ENCODE measurements around the gene ITGB5. TPM values are rescaled to one million over a fixed set of nuclear protein-coding genes. Genes with fewer than 3 reads are reported as not detected.

ITGB5 gene
- total RNA-seq, 2 donors from 2014 or later: 262 to 329 TPM

GRCh38 chr3:124878561-124879336 is 8.4 kb downstream of the ITGB5 start:
- Histone ChIP-seq H3K9ac (ENCODE audit: extremely low read depth, low read length, poor library complexity, severe bottlenecking) (no peak overlapping the region), H3K4me3 (ENCODE audit: low read length) (no peak overlapping the region), H3K4me1 (ENCODE audit: control insufficient read depth, insufficient read depth, low read length) (peaks cover 13% of the 10 kb centered on the region), H3K9me3 (ENCODE audit: control insufficient read depth, low read length) (no peaks in the 10 kb centered on the region), H3K27ac (ENCODE audit: low read depth, low read length) (no peak overlapping the region), H3K36me3 (ENCODE audit: control insufficient read depth, insufficient read depth, low read length) (peaks cover 45% of the 10 kb centered on the region), H3K27me3 (ENCODE audit: control insufficient read depth, insufficient read depth, low read length, poor library complexity, severe bottlenecking) (no peaks in the 10 kb centered on the region)
- DNase-seq: peak; percentile 39
- 88 to 98% methylated on average over 5 to 6 of the region's 6 CpGs for WGBS, 2 experiments (ENCODE audit: insufficient coverage in 1 of 2, insufficient read length in 1 of 2)
- H3K27ac Mint-ChIP-seq: no peak overlapping the region
- no peaks in the 10 kb centered on the region for H3K9me3 Mint-ChIP-seq
- peaks cover 13% of the 10 kb centered on the region for H3K36me3 Mint-ChIP-seq (ENCODE audit: low read depth)
- H3K4me3 Mint-ChIP-seq: no peak overlapping the region
- H3K4me1 Mint-ChIP-seq: peaks cover 70% of the 10 kb centered on the region
- TF ChIP-seq CTCF (conservative IDR thresholded peaks at IDR 0.05): no peak
- no peaks in the 10 kb centered on the region for H3K27me3 Mint-ChIP-seq (ENCODE audit: insufficient read depth)

GRCh38 chr3:124877674-124878073 is 9.5 kb downstream of the ITGB5 start:
- H3K4me1 ChIP-seq (ENCODE audit: control insufficient read depth, insufficient read depth, low read length): peaks cover 7% of the 10 kb centered on the region
- H3K4me1 Mint-ChIP-seq: peaks cover 67% of the 10 kb centered on the region
- no peak overlapping the region for H3K4me3 ChIP-seq (ENCODE audit: low read length)
- no peaks in the 10 kb centered on the region for H3K9me3 ChIP-seq (ENCODE audit: control insufficient read depth, low read length)
- H3K9ac ChIP-seq (ENCODE audit: extremely low read depth, low read length, poor library complexity, severe bottlenecking): no peak overlapping the region
- H3K27ac ChIP-seq (ENCODE audit: low read depth, low read length): no peak overlapping the region
- peaks cover 47% of the 10 kb centered on the region for H3K36me3 ChIP-seq (ENCODE audit: control insufficient read depth, insufficient read depth, low read length)
- no peaks in the 10 kb centered on the region for H3K27me3 Mint-ChIP-seq (ENCODE audit: insufficient read depth)
- WGBS, 2 experiments (ENCODE audit: insufficient coverage in 1 of 2, insufficient read length in 1 of 2): 93 to 100% methylated on average over 2 to 3 of the region's 3 CpGs
- H3K27me3 ChIP-seq (ENCODE audit: control insufficient read depth, insufficient read depth, low read length, poor library complexity, severe bottlenecking): no peaks in the 10 kb centered on the region
- no peak overlapping the region for H3K27ac Mint-ChIP-seq
- H3K36me3 Mint-ChIP-seq (ENCODE audit: low read depth): peaks cover 20% of the 10 kb centered on the region
- TF ChIP-seq CTCF (conservative IDR thresholded peaks at IDR 0.05): no peak
- DNase-seq: no peak
- no peaks in the 10 kb centered on the region for H3K9me3 Mint-ChIP-seq
- no peak overlapping the region for H3K4me3 Mint-ChIP-seq

GRCh38 chr3:124876401-124876878 is 10.7 kb downstream of the ITGB5 start:
- peak overlapping the region; percentile 84 for H3K27ac Mint-ChIP-seq
- WGBS, 2 experiments (ENCODE audit: insufficient coverage in 1 of 2, insufficient read length in 1 of 2): 61 to 67% methylated on average over 3 of the region's 3 CpGs
- peak; percentile 78 for DNase-seq
- Histone ChIP-seq H3K36me3 (ENCODE audit: control insufficient read depth, insufficient read depth, low read length) (peaks cover 51% of the 10 kb centered on the region), H3K27ac (ENCODE audit: low read depth, low read length) (no peak overlapping the region), H3K9ac (ENCODE audit: extremely low read depth, low read length, poor library complexity, severe bottlenecking) (no peak overlapping the region), H3K4me3 (ENCODE audit: low read length) (peak overlapping the region; percentile 64), H3K27me3 (ENCODE audit: control insufficient read depth, insufficient read depth, low read length, poor library complexity, severe bottlenecking) (no peaks in the 10 kb centered on the region), H3K9me3 (ENCODE audit: control insufficient read depth, low read length) (no peaks in the 10 kb centered on the region), H3K4me1 (ENCODE audit: control insufficient read depth, insufficient read depth, low read length) (peaks cover 6% of the 10 kb centered on the region)
- H3K4me3 Mint-ChIP-seq: no peak overlapping the region
- H3K4me1 Mint-ChIP-seq: peaks cover 58% of the 10 kb centered on the region
- no peaks in the 10 kb centered on the region for H3K9me3 Mint-ChIP-seq
- TF ChIP-seq CTCF (conservative IDR thresholded peaks at IDR 0.05): no peak
- peaks cover 22% of the 10 kb centered on the region for H3K36me3 Mint-ChIP-seq (ENCODE audit: low read depth)
- H3K27me3 Mint-ChIP-seq (ENCODE audit: insufficient read depth): no peaks in the 10 kb centered on the region

Measured in endodermal cell (in vitro differentiated cells).